AG08395 (cell line): ENCODE results near the gene SRGAP3.
A peak's percentile ranks its signal among the peaks of the same experiment; 100 is the strongest.
"Not testable (repeated sequence)": the region's sequence is repeated elsewhere in the genome, so short reads cannot be mapped to it uniquely, and the experiment has no call there.

ENCODE experiments used
- DNase-seq: peaks from one replicate; pipeline ENCODE4 v3.0.0; 2012; ENCODE audit warnings: mixed read lengths, low spot score

Gene SRGAP3

GRCh38 chr3:9111866-9112265 is 137.6 kb downstream of the SRGAP3 start:
- DNase-seq = peak; percentile 80

- DNase-seq = no peak
Observed at GRCh38 chr3:9111417-9111816, 138.0 kb downstream of the SRGAP3 start.

- peak; percentile 5 for DNase-seq
Observed at GRCh38 chr3:9110802-9111201, 138.6 kb downstream of the SRGAP3 start.

GRCh38 chr3:9110316-9110715 is 139.1 kb downstream of the SRGAP3 start:
- DNase-seq = no peak

- no peak for DNase-seq
Observed at GRCh38 chr3:9109568-9109914, 139.9 kb downstream of the SRGAP3 start.

- DNase-seq = no peak
Observed at GRCh38 chr3:9108876-9109567, 140.4 kb downstream of the SRGAP3 start.

- no peak for DNase-seq
Observed at GRCh38 chr3:9107738-9108137, 141.7 kb downstream of the SRGAP3 start.

GRCh38 chr3:9105421-9105820 is 144.0 kb downstream of the SRGAP3 start:
- DNase-seq = no peak

GRCh38 chr3:9104121-9104520 is 145.3 kb downstream of the SRGAP3 start:
- DNase-seq = no peak

- DNase-seq = no peak
Observed at GRCh38 chr3:9102240-9102981, 147.0 kb downstream of the SRGAP3 start.

- no peak for DNase-seq
Observed at GRCh38 chr3:9101286-9101685, 148.2 kb downstream of the SRGAP3 start.

- DNase-seq = no peak
Observed at GRCh38 chr3:9100513-9100894, 148.9 kb downstream of the SRGAP3 start.

- DNase-seq = no peak
Observed at GRCh38 chr3:9099702-9100512, 149.5 kb downstream of the SRGAP3 start.

- no peak for DNase-seq
Observed at GRCh38 chr3:9098716-9099675, 150.4 kb downstream of the SRGAP3 start.

- no peak for DNase-seq
Observed at GRCh38 chr3:9097495-9097894, 152.0 kb downstream of the SRGAP3 start.

- peak; percentile 6 for DNase-seq
Observed at GRCh38 chr3:9091486-9092235, 157.8 kb downstream of the SRGAP3 start.

- DNase-seq = no peak
Observed at GRCh38 chr3:9088441-9089353, 160.7 kb downstream of the SRGAP3 start.

GRCh38 chr3:9087831-9088413 is 161.5 kb downstream of the SRGAP3 start:
- DNase-seq = no peak

- not testable (repeated sequence) for DNase-seq
Observed at GRCh38 chr3:9085428-9085827, 164.0 kb downstream of the SRGAP3 start.
